ENCODE data around the gene CHST5.
A peak's percentile ranks its signal among the peaks of the same experiment; 100 is the strongest.

CHST5 gene

DNA sequence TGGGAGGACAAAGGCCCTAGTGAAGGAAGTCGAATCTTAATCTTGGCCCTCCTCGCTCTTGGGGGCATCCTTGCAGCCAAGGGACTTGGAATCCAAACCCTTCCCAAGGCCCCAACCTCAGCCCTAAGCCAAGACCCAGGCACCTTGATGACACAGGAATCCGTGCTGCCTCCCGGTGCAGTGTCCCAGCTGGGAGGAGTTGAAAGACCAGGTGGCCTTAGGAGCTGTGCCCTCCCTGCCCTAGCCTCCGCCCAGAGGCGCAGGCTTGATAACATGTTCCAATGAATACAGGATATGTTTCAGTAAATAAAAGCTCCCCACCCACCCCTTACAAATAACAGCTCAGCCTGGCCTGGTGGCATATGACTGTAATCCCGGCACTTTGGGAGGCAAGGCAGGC is at the start of gene CHST5:
Gene CHST5 (minus strand): TSS at position 208 of the 400 bp plus-strand sequence. CDS start 5,724 bp downstream, outside the sequence.
- no peak for DNase-seq (ENCODE audit: low read depth, low spot score)

DNA sequence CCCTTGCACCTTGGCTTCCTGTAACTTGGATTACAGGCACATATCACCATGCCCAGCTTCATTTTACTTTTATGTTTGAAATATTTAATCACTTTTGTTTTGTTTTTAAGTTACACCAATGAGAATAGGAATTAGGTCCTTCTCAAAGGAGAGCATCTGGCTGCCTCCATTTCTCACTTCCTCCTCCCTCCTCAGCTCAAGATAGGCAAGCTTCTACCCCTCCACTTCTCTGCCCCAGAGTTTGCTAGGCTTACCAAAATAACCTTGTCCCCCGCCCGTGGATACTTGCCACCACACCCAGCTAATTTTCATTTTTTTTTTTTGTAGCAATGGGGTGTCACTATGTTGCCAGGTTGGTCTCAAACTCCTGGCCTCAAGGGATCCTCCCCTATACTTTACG is 48.2 kb upstream of the CHST5 start:
- no peak for DNase-seq (ENCODE audit: low read depth, low spot score)

DNA sequence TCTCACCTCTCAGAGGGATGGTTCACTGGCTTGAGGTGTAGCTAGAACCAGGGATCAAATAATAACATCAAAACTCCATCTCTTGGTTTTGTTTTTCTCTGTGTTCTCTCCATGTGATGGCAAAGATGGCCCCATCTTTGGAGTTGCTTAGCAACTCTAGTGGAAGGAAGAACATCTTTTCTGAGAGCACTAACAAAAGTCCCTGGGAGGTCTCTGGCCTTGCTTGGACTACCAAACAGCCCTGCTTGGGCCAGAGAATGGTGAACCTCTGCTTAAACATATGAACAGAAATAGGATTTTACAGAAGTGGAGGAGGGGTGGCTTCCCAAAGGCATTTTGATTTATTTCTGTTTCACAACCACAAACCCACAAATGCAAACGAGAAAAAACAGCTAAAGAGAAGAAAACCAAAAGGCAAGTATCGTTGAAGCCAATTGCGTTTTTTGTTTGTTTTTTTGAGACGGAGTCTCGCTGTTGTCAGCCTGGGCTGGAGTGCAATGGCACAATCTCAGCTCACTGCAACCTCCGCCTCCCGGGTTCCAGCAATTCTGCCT is 43.5 kb upstream of the CHST5 start:
- peak; percentile 44 for DNase-seq (ENCODE audit: low read depth, low spot score)

DNA sequence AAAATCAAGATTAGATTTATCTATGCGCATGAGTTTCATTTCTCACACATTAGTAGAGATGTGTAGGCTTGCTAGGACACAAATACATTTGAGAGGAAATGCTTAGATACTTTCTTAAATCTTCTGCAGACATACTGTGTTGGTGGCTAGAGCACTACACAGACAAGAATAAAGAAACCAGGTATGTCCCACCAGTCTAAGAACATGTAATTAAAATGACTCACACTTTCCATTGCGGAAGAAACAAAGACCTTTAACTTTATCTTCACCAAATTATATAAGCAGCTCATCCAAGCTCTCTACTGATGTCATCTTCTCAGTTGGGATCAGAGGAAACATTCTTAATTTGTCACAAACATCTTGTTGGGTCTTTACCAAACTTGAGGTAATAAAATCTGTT is 42.8 kb upstream of the CHST5 start:
- DNase-seq (ENCODE audit: low read depth, low spot score): no peak

DNA sequence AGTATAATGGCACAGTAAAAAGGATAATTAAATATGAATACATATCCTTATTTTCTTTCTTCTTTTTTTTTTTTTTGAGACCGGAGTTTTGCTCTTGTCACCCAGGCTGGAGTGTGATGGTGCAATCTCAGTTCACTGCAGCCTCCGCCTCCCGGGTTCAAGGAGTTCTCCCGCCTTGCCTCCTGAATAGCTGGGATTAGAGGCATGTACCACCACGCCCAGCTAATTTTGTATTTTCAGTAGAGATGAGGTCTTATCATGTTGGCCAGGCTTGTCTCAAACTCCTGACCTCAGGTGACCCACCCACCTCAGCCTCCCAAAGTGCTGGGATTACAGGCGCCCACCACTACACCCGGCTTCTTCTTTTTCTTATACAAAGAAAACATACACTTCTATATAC is 42.3 kb upstream of the CHST5 start:
- DNase-seq (ENCODE audit: low read depth, low spot score): no peak

DNA sequence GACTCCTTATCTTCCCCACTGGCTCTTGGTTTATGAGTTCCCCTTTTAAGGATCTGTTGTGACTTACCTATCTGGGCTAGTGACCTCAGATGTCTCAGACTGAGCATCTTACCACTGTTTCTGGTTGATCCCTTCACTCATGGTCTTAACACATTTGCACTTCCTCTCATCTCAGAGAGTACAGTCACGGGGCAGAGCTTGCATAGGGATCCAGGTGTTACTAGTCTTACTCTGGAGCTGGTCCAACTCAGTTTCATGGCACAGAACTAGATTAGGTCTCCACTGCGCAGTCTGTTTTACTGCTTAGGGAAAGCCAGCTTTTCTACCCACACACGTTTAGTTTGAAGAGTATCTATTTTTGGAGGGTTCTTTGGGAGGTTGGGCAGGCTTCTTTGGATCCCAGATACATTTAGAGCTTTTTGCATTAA is 40.5 kb upstream of the CHST5 start:
- DNase-seq (ENCODE audit: low read depth, low spot score): no peak

DNA sequence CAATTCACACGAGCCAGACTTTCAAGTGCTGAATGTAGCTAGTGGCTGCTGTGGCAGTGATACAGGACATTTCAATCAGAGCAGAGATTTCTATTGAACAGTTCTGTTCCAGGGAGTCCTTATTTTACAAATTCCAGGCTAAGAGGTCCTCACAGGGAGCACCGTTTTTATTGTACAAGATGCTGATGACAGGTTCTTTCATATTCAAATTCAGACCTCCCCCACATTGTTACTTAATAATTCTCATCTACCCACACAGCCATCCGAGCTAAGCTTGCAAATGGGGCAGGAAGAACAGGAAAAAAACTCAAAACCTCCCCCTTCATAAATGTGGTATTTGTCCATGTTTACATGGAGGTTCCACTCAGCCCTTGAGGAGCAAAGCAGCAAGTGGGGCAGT is 40.0 kb upstream of the CHST5 start:
- no peak for DNase-seq (ENCODE audit: low read depth, low spot score)

DNA sequence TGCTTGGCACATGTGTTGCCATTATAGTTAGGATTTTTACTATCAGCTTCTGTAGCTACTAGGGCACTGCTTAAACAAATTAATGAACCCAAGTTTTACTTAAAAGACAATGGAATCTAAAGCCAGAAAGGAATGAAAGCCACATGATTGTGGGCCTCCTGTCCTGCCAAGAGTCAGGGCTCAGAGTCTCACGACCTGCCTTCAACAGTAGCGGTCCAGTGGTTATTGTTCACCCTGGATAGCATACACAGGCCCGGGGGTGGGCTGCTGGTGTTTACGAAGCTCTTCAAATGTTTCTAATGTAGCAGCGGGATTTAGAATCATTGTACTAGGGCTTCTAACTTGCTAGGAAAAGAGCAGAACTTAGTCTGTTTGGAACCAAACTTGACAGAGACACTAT is 38.0 kb upstream of the CHST5 start:
- peak; percentile 26 for DNase-seq (ENCODE audit: low read depth, low spot score)

DNA sequence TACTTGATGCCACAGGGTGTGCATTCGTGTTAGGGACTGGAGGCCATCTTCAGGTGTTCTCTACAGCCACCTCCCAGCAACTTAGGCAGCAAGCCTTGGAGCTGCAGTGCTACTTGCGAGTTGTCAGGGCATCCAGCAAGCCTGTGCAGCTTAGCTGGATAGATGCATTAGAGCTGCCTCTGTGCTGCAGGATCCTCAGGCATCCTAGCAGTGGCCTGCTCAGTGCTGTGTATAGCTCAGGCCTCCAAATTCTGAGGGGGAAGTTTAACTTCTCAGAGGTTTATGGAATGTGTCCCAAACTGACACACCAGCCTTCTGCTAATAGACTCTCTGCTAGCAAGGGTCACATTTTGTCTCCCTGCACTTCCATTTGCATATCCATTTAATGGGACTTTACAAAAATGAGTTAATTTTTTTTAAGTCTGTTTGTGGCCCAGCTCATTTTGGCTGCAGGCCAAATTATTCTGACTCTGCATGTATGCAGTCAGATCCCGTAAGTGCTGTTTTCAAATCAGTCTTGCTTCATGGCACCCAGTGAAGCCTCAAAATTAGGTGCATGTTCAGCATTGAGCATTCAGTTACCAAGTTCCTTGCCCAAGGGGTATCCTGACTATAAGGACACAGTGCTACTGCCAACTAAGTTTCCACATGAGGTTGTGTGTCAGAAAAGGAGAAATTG is 37.1 kb upstream of the CHST5 start:
- no peak for DNase-seq (ENCODE audit: low read depth, low spot score)

DNA sequence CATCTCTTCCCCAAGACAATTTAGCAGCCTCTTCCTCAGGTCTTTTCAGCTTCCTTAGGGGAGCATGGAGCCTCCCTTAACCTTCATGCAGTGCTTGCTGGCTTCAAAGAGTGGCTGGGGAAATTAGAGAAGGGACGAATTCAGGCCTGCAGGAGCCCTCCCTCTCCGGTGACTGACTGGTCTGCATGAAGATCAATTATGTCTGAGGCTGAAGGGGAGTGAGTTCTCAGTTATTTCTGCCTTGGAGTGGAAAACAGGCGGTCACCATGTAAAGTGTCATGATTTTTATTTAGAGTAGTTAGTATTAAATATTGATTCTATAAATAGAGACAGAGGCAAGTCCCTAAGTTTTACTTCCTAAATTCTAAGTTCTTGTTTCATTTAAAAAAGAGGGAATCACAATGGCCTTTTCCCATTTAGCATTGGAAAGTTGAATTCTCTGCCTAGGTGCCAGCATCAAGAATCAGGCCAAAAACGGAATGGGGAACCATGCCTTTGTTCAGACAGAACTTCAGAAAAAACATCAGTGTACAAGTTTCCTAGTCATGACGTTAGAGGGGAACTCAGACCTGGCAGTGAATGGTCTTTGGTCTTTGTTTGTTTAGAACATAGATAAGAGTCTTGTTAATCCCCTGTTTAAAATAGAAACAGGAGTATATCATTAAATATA is 34.6 kb upstream of the CHST5 start:
- no peak for DNase-seq (ENCODE audit: low read depth, low spot score)

DNA sequence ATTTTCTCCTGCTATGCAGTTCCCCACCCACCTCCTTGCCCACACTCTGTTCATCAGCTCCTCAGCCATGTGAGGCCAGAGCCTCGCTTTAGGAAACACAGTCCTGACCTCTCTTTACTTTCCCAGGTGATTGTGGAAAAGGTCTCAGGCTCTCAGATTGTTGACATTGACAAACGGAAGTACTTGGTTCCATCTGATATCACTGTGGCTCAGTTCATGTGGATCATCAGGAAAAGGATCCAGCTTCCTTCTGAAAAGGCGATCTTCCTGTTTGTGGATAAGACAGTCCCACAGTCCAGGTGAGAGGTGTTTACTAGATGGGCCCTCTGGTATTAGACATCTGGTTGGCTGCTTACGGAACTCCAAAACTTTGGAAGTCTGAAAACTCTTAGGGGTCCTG is 32.0 kb upstream of the CHST5 start:
- no peak for DNase-seq (ENCODE audit: low read depth, low spot score)

DNA sequence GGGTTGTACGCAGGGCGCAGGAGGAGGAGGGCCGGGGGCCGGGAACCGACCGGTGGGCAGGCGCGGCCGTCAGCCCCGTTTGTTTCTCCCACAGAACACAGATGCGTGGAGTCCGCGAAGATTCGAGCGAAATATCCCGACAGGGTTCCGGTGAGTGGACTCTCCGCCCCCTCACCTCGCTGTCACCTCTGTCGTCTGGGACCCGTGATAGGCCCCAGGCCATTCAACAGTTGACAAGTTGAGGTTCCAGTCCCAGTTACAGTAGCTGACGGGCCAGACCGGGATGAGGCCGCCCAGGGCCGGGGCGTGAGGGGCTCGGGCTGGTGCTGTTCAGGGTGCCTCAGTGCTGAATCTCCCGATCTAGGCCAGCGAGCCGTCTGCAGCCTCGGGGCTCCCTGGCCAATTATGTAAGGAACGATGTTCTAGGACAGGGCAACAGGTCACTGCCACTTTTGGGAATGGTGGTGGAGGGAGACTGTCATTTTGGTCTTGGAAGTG is 30.9 kb upstream of the CHST5 start:
- DNase-seq (ENCODE audit: low read depth, low spot score): peak; percentile 33

DNA sequence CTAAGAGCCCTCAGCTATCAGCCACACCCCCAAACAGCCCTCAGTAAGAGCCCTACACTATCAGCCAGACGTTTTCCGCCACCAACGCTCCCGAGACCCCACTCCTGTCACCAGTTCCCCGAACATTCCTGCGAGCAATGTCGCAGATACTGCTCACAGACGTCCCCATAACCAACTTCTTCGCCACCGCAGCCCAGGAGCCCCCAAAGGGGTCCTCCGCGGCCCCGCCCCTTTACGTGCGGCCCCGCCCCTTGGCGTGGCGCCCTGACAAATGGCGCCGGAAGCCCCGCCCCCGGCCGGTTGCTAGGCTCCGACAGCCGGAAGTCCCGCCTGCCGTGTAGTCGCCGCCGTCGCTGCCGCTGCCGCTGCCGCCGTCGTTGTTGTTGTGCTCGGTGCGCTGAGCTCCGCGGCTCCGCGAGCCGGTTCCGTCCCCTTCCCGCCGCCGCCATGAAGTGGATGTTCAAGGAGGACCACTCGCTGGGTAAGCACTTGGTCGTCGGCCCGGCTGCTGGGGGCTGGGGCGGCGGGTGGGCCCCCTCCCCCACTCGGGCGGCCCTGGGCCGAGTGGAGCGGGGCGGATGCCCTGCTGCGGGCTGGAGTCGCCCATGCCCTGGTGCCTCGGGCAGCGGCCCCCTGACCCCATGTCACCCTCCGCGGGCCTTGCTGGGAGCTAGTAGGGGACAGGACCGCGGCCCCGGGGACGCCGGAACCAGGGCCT is 30.3 kb upstream of the CHST5 start, which contains the start of gene GABARAPL2:
Gene GABARAPL2 (plus strand): TSS at position 340 of the 718 bp plus-strand sequence. CDS start 108 bp downstream, at position 448.
- peak; percentile 93 for DNase-seq (ENCODE audit: low read depth, low spot score)

DNA sequence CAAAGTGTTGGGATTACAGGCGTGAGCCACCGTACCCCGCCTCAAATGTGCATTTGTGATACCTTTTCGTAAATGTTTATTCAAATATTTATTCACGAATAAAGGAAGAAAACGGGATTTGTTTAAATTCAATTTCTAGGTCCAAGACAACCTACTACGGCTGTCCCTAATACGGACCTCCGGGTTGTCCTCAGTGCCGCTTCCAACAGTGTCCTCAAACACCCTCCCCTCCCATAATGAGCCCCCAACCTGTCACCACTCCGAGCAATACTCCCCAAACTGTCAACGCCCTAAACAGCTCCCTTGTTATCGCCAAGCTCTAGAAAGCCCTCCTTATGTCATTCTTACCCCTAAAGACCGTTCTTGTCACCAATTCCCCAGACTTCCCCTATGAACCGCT is 29.7 kb upstream of the CHST5 start:
- DNase-seq (ENCODE audit: low read depth, low spot score): no peak

DNA sequence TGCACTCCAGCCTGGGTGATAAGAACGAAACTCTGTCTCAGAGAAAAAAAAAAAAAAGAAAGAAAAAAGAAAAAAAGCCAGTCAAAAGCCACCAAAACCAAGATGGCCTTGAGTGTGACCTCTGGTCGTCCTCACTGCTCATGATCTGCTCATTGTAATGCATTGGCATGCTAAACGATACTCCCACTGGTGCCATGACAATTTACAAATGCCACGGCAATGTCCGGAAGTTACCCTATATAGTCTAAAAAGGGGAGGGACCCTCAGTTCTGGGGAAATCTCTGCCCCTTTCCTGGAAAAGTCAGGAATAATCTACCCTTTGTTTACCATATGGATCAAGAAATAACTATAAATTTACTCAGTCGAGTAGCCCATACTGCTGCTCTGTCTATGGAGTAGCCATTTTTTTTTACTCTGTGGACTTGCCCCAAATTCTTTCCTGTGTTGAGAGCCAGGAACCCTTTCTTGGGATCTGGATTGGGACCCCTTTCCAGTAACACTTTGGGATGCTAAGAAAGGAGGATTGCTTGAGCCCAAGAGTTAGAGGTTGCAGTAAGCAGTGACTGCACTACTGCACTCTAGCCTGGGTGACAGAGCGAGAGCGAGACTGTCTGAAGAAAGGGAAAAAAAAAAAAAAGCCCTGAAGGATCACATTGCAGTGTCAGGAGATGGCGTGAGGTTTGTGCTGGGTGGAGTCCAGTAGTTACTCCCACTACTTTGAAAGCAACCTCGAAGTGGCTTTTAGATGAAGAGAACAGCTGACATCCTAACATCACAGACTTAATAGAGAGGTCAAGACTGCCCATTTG is 23.9 kb upstream of the CHST5 start:
- DNase-seq (ENCODE audit: low read depth, low spot score): peak; percentile 32

DNA sequence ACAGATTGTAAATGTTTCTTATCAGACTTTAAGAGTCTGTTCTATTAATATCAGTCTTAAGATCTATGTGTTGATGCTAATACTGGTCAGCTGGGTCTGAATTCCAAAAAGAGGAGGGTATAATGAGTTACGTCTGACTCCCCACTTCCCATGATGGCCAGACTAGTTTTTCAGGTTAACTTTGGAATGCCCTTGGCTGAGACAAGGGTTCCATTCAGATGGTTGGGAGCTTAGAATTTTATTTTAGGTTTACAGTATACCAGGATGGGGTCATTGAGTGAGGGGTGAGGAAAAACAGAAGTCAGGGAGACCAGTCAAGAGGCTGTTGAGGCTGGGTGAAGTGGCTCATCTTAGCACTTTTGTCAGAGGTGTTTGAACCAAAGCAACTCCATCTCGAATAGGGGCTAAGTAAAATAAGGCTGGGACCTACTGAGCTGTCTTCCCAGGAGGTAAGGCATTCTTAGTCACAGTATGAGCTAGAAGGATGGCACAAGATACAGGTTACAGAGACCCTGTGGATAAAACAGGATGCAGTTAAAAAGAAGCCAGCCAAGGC is 23.0 kb upstream of the CHST5 start:
- DNase-seq (ENCODE audit: low read depth, low spot score): no peak

DNA sequence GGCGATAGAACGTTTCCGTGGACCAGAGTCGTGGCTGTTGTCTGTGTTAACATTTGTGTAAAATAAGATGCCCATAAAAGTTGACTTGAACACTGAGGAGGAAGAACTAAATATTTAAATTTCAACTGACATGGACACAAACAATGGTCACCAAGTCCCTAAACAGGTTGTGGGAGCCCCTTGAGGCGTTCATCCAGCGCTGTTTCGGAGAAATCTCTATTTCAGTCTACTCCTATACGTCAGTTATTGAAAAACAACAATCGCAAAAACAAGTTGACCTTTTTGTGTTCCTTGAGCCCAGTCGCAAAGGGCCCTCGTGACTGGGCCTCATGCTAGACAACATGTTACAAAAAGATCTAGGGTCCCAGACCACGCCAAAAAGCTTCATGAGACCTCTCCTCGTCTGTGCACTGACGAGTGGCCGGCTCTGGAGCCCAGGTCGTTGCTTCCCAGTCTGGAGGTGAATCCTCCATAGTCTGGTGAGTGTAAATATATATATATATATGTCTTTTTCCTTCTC is 20.6 kb upstream of the CHST5 start:
- DNase-seq (ENCODE audit: low read depth, low spot score): peak; percentile 5

DNA sequence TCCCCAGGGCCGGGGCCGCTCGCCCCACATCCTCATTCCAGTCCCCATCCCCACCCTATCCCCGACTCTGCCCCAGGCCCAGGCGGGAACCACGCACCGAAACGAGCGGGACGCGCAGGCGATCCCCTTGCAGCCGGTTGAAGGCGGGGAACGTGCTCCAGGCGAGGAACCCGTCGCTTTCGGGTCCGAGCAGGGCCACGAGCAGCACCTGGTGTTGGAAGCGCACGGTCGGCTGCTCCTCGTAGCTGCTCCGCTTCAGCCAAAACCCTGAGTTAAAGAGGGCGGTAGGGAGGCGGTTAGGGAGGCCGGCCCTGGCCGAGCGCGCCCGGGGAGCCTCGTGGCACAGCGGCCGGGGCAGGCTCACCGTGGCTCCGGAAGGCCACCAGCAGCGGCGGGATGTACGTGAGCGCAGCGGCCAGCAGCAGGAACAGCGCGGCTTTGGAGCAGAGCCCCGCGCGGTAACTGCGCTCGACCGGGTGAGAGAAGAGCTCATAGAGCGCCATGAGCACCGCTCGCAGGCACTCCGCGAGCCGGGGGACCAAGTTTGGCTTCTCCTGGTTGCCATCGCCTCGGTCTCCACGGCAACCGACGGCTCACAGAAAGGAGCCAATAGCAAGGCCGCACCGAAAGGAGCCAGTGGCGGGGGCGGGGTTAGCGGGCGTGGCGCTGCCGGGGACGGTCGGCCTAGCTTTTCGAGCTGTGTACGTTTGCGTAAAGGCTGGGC is 20.0 kb upstream of the CHST5 start, which contains the start of gene TMEM231:
Gene TMEM231 (minus strand): TSS at position 546 of the 724 bp plus-strand sequence. CDS start 43 bp downstream, at position 503.
- DNase-seq (ENCODE audit: low read depth, low spot score): peak; percentile 97

DNA sequence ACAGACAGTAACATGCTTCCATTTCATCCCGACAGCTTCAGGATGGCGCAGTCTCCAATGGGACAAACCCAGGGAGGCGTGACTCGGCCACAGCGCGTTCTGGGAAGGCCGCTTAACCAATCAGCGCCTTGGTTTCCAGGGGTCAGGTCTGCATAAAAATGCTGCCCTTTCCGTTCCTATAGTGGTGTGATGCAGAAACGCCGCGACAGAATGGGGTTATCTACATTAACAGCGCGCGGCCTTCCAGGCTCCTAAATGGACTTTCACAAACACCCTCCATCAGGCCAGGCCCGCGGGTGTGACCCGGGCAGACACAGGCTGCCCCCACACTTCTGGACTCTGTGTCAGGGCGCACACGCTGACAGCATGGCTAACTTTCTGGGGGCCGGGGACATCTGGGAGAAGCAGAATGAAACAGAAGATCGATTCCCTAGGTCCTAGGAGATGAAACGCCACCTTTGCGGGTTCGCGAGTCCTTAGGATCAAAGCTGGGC is 19.4 kb upstream of the CHST5 start:
- DNase-seq (ENCODE audit: low read depth, low spot score): peak; percentile 92

DNA sequence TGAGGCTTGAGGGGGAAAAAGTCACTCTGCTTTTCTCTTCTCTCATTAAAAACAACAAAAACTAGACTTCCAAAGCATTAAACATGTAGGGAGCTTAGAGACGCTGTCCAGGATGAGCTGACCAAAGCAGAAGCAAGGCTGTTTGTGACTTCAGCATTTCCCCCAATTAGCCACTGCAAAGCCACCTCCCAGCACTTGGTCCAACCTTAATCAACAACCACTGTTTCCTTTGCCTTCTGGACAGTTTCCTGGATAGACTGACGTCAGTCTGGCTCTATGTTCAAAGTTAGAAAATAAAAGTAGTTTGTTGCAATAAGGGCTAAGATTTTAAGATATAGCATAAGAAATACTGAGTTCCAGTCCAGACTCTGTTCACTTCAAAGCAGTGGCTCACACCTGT is 17.0 kb upstream of the CHST5 start:
- DNase-seq (ENCODE audit: low read depth, low spot score): no peak
